GM21529 (cell line): ENCODE results near the gene GOLGA6C.
"Not testable (repeated sequence)": the region's sequence is repeated elsewhere in the genome, so short reads cannot be mapped to it uniquely, and the experiment has no call there.

Source experiments
- ATAC-seq: cut with Tn5 transposase; IDR thresholded peaks from one replicate; pipeline ENCODE4 v1.9.1; 2021; ENCODE audit not compliant: unreplicated experiment

GOLGA6C gene

GRCh38 chr15:75314552-75315290 is 56.6 kb downstream of the GOLGA6C start:
- no peak for ATAC-seq

GRCh38 chr15:75319231-75319897 is 61.2 kb downstream of the GOLGA6C start:
- not testable (repeated sequence) for ATAC-seq
